CD4-positive, alpha-beta memory T cell (primary cell): ENCODE results near the gene FNBP1. TPM values are rescaled to one million over a fixed set of nuclear protein-coding genes. Genes with fewer than 3 reads are reported as not detected.

ENCODE experiments used
- microRNA-seq: library from miRNA; unstranded; fragments of <30 nt; microRNA quantifications from one replicate; pipeline ENCODE4 v1.2.0, GENCODE V29; 2021; ENCODE audit warnings: borderline replicate concordance, borderline number of aligned reads, borderline microRNAs expressed, mixed read lengths
- polyA plus RNA-seq, 2 donors: library from polyadenylated mRNA; unstranded; fragments of 300-500 nt; fragmentation: Illumina TruSeq; gene quantifications; one replicate each; pipeline ENCODE4 v1.2.3, GENCODE V29; 2021
- total RNA-seq, 2 experiments: library from RNA; stranded (reverse); gene quantifications; one replicate each; pipeline ENCODE4 v1.2.3, GENCODE V29; 2021

Gene FNBP1
- total and polyA plus RNA-seq, 4 experiments from 2014 or later, result 143 to 202 (median 181) TPM

Small RNAs within 50 kb of the gene (microRNA-seq; reads per million reads assigned to microRNA genes)
- gene MIR6855, result not detected

Other genes starting within 250 kb of the FNBP1 start
- 10 to 100 TPM; 29.5 to 33.0 TPM for gene TOR1B, start 240.0 kb downstream of the FNBP1 start, total RNA-seq
- 10 to 100 TPM; 17.5 to 24.4 TPM for gene TOR1B, start 240.0 kb downstream of the FNBP1 start, polyA plus RNA-seq
- 10 to 100 TPM; 39.8 to 41.9 TPM for gene TOR1A, start 219.1 kb downstream of the FNBP1 start, total RNA-seq
- 10 to 100 TPM; 66.3 to 82.5 TPM for gene TOR1A, start 219.1 kb downstream of the FNBP1 start, polyA plus RNA-seq
- gene C9orf78, start 207.9 kb downstream of the FNBP1 start, total RNA-seq, result 10 to 100 TPM; 95.5 to 96.9 TPM
- 100 to 1,000 TPM; 204 to 206 TPM for gene C9orf78, start 207.9 kb downstream of the FNBP1 start, polyA plus RNA-seq
- gene USP20, start 207.7 kb downstream of the FNBP1 start, total RNA-seq, result 100 to 1,000 TPM; 123 to 132 TPM
- 10 to 100 TPM; 36.5 to 55.9 TPM for gene USP20, start 207.7 kb downstream of the FNBP1 start, polyA plus RNA-seq
- 10 to 100 TPM; 23.8 to 24.4 TPM for gene GPR107, start 10.7 kb upstream of the FNBP1 start, total RNA-seq
- 1 to 10 TPM; 2.2 to 3.3 TPM for gene GPR107, start 10.7 kb upstream of the FNBP1 start, polyA plus RNA-seq
- under 1 TPM; 0.64 to 0.90 TPM for gene NCS1, start 129.2 kb upstream of the FNBP1 start, total RNA-seq
- gene NCS1, start 129.2 kb upstream of the FNBP1 start, polyA plus RNA-seq, result not detected
- not detected for gene HMCN2, start 222.6 kb upstream of the FNBP1 start, total RNA-seq
- gene HMCN2, start 222.6 kb upstream of the FNBP1 start, polyA plus RNA-seq, result not detected